Heart right ventricle (tissue), 16 donors: ENCODE results near the gene ZNF436. TPM values are rescaled to one million over a fixed set of nuclear protein-coding genes. Genes with fewer than 3 reads are reported as not detected.

Experiments
- ATAC-seq, 8 donors: fragments of 200-7000 bp; cut with Tn5 transposase; one replicate each; pipeline ENCODE4 v1.9.1; 2020; ENCODE audit warnings: mild to moderate bottlenecking in 8 of 8, moderate library complexity in 8 of 8, moderate number of reproducible peaks in 1 of 8
- DNase-seq, 2 donors: peaks; one replicate each; pipeline ENCODE4 v3.0.0-alpha.2; 2020
- H3K27ac ChIP-seq, 10 donors: fragments of 200-600 bp; sonication (generic) in 2 of 10; one replicate each; pipeline versions ENCODE4 v1.5.0 to v1.8.0; 2020 to 2022; ENCODE audit warnings: mild to moderate bottlenecking in 3 of 10
- H3K27me3 ChIP-seq, 7 donors: fragments of 200-600 bp; one replicate each; pipeline ENCODE4 v1.8.0; 2021 to 2022; ENCODE audit warnings: mild to moderate bottlenecking in 2 of 7
- H3K36me3 ChIP-seq, 9 donors: fragments of 200-600 bp; sonication (generic) in 1 of 9; one replicate each; pipeline versions ENCODE4 v1.5.0 to v1.8.0; 2020 to 2022; ENCODE audit warnings: mild to moderate bottlenecking in 2 of 9
- H3K4me1 ChIP-seq, 9 donors: fragments of 200-600 bp; sonication (generic) in 1 of 9; one replicate each; pipeline versions ENCODE4 v1.5.0 to v1.8.0; 2020 to 2022; ENCODE audit warnings: mild to moderate bottlenecking in 4 of 9
- H3K4me3 ChIP-seq, 10 donors: fragments of 200-600 bp; sonication (generic) in 2 of 10; one replicate each; pipeline versions ENCODE4 v1.5.0 to v1.8.0; 2020 to 2022; ENCODE audit warnings: mild to moderate bottlenecking in 7 of 10, moderate library complexity in 2 of 10
- H3K9me3 ChIP-seq, 11 donors: fragments of 200-600 bp in 10 of 11; sonication (generic) in 2 of 11; one replicate each; pipeline versions ENCODE4 v1.5.0 to v1.8.0; 2013 to 2022; ENCODE audit warnings: mild to moderate bottlenecking in 2 of 11, control low read depth in 1 of 11, moderate library complexity in 1 of 11
- CTCF ChIP-seq, 9 donors: fragments of 200-600 bp; sonication (generic) in 2 of 9; IDR thresholded peaks; one replicate each; pipeline versions ENCODE4 v1.5.0 to v1.8.0; 2021 to 2022; ENCODE audit warnings: antibody characterized with exemption in 9 of 9, mild to moderate bottlenecking in 5 of 9, moderate library complexity in 1 of 9
- WGBS, 2 donors: extraction: QIAGEN DNeasy Blood & Tissue Kit; methylation state at CpG; one replicate each; pipeline ENCODE4 v1.1.7; 2013; ENCODE audit warnings: inconsistent platforms in 1 of 2; 5-methylcytosine and 5-hydroxymethylcytosine counted together
- intact Hi-C, 10 donors: fragments of 100-400 bp; cut with DNase I; formaldehyde crosslinking; loops; one replicate each; pipeline versions ENCODE4 v1.11.1 to v1.14.2; 2022
- polyA plus RNA-seq, 2 donors: library from polyadenylated mRNA; stranded (reverse); fragments of 200-250 nt; gene quantifications; one replicate each; pipeline ENCODE4 v1.2.3, GENCODE V29; 2013
- total RNA-seq, 10 donors: library from RNA; stranded (reverse); fragmentation: NEBNext Ultra II Directional in 3 of 10; extraction: Animal tissue kit (Norgen Biotek cat#: 25700) in 3 of 10; gene quantifications; one replicate each; pipeline versions ENCODE4 v1.2.1 to v1.2.4, GENCODE V29; 2021 to 2023
- donor health status: Arrhythmogenic right ventricular cardiomyopathy.
- donor health status: ischemic (EF 13 %, LVEDD 7.1; RV severe dilation, severe dysfunction).
- donor health status: healthy with polysubstance abuse.
- donor health status: DM: no; HTN: yes; CAD: no.
- donor health status: DM: no; HTN: no; CAD: no.
- donor health status: ischemic (EF 25% LVEDD 6.9; RV normal size, moderate dysfunction).
- donor health status: ischemic (EF 25% LVEDD 5.7; RV mildly dilated, moderate dysfunction).
- donor health status: healthy.
- donor health status: DM: yes; HTN: yes; CAD: no.
- donor health status: Ischemic cardiomyopathy.
- donor health status: ischemic (EF 35%, LVEDD 5.7; RV mildly dilated, moderate dysfunction).
- donor health status: nonischemic (EF 11% LVEDD 7.7; RV severe dilation, severe dysfunction).
- donor health status: DM: yes; HTN: yes; CAD: no.
- donor health status: PGD.
- donor health status: ischemic (EF 29% LVEDD 5.4; RV normal size, mild dysfunction).
- donor health status: nonischemic (EF 23%, LVEDD 6.1; RV moderate dilation, normal function).

The ZNF436 gene
- total and polyA plus RNA-seq, 12 donors: 3.3 to 25.5 (median 14.7) TPM

GRCh38 chr1:23356471-23357137 lies 13.0 kb downstream of the ZNF436 start:
- H3K36me3 ChIP-seq: peaks cover 0 to 39% (median 31%) of the 10 kb centered on the region in 9 donors
- H3K4me3 ChIP-seq: no peak overlapping the region
- DNase-seq: no peak
- no peak for TF ChIP-seq CTCF (IDR thresholded peaks at IDR 0.05)
- H3K9me3 ChIP-seq: peaks cover 0 to 34% (median 18%) of the 10 kb centered on the region in 11 donors
- H3K27ac ChIP-seq: peak overlapping the region in 6 of 10 donors; percentile 16 to 72 (median 42)
- 86 to 89% methylated on average over 8 of the region's 8 CpGs for WGBS, 2 donors
- intact Hi-C loops: no loop called here
- peak in 1 of 8 donors; percentile 29 for ATAC-seq
- H3K4me1 ChIP-seq: peaks cover 0 to 20% (median 4%) of the 10 kb centered on the region in 9 donors
- H3K27me3 ChIP-seq: no peaks in the 10 kb centered on the region

GRCh38 chr1:23354245-23354644 lies 15.4 kb downstream of the ZNF436 start:
- peaks cover 0 to 11% (median 0%) of the 10 kb centered on the region in 11 donors for H3K9me3 ChIP-seq
- peaks cover 0 to 16% (median 7%) of the 10 kb centered on the region in 9 donors for H3K36me3 ChIP-seq

GRCh38 chr1:23352096-23352695 lies 17.4 kb downstream of the ZNF436 start:
- WGBS, 2 donors: 96 to 98% methylated on average over 1 of the region's 1 CpG
- TF ChIP-seq CTCF (IDR thresholded peaks at IDR 0.05): no peak

More at GRCh38 chr1:23354245-23354644, 15.4 kb downstream of the ZNF436 start:
- Histone ChIP-seq H3K4me3 (no peak overlapping the region), H3K27me3 (no peaks in the 10 kb centered on the region), H3K27ac (no peak overlapping the region), H3K4me1 (peaks cover 0 to 20% (median 4%) of the 10 kb centered on the region in 9 donors)
- TF ChIP-seq CTCF (IDR thresholded peaks at IDR 0.05): no peak
- DNase-seq: no peak
- no peak for ATAC-seq
- intact Hi-C loops: no loop called here
- 50 to 58% methylated on average over 3 of the region's 3 CpGs for WGBS, 2 donors

GRCh38 chr1:23345920-23346319 lies 23.7 kb downstream of the ZNF436 start:
- Histone ChIP-seq H3K27ac (peak overlapping the region in 1 of 10 donors; percentile 98), H3K27me3 (no peaks in the 10 kb centered on the region), H3K36me3 (no peaks in the 10 kb centered on the region), H3K9me3 (no peaks in the 10 kb centered on the region), H3K4me1 (peaks cover 2 to 33% (median 29%) of the 10 kb centered on the region in 9 donors), H3K4me3 (no peak overlapping the region)
- TF ChIP-seq CTCF (IDR thresholded peaks at IDR 0.05): no peak
- ATAC-seq: no peak
- DNase-seq: no peak
- intact Hi-C loops: loop anchor here in 6 of 10 donors (1.0 to 10.0 kb wide), 4 partner anchors 21 to 59 kb away; partner anchors contain the start of gene ZNF436 (in 2 of the 6)
- WGBS, 2 donors: 98% methylated on average over 14 of the region's 14 CpGs

More at GRCh38 chr1:23352096-23352695, 17.4 kb downstream of the ZNF436 start:
- intact Hi-C loops: no loop called here
- ATAC-seq: no peak
- Histone ChIP-seq H3K27me3 (no peaks in the 10 kb centered on the region), H3K9me3 (no peaks in the 10 kb centered on the region), H3K36me3 (peaks cover 0 to 4% (median 0%) of the 10 kb centered on the region in 9 donors), H3K4me3 (no peak overlapping the region), H3K4me1 (peaks cover 0 to 9% (median 0%) of the 10 kb centered on the region in 9 donors), H3K27ac (no peak overlapping the region)
- DNase-seq: no peak
